BLaER1 (cell line): ENCODE results near the gene ZNF324.
A peak's percentile ranks its signal among the peaks of the same experiment; 100 is the strongest.
"Not testable (repeated sequence)": the region's sequence is repeated elsewhere in the genome, so short reads cannot be mapped to it uniquely, and the experiment has no call there.

ENCODE experiments used
- H3K27ac ChIP-seq: shearing (Covaris generic); formaldehyde crosslinking; 2 replicates; pipeline ENCODE4 v1.8.1; 2022
- H3K27me3 ChIP-seq: shearing (Covaris generic); formaldehyde crosslinking; 2 replicates; pipeline ENCODE4 v1.8.1; 2022
- H3K36me3 ChIP-seq: shearing (Covaris generic); formaldehyde crosslinking; 2 replicates; pipeline ENCODE4 v1.8.1; 2022
- H3K4me1 ChIP-seq: shearing (Covaris generic); formaldehyde crosslinking; 2 replicates; pipeline ENCODE4 v1.8.1; 2022
- H3K4me2 ChIP-seq: shearing (Covaris generic); formaldehyde crosslinking; 2 replicates; pipeline ENCODE4 v1.8.1; 2022
- H3K4me3 ChIP-seq: shearing (Covaris generic); formaldehyde crosslinking; 2 replicates; pipeline ENCODE4 v1.8.1; 2022
- H3K9ac ChIP-seq: shearing (Covaris generic); formaldehyde crosslinking; 2 replicates; pipeline ENCODE4 v1.8.1; 2022
- H3K9me3 ChIP-seq: shearing (Covaris generic); formaldehyde crosslinking; 2 replicates; pipeline ENCODE4 v1.8.1; 2022
- H4K20me1 ChIP-seq: shearing (Covaris generic); formaldehyde crosslinking; 2 replicates; pipeline ENCODE4 v1.8.1; 2022
- Cebpa-rat ChIP-seq: shearing (Covaris generic); IDR thresholded peaks from 2 replicates; pipeline ENCODE4 v1.8.1; 2022

The ZNF324 gene

GRCh38 chr19:58466760-58467589, at the start of gene ZNF324:
ZNF324 (plus strand) TSS chr19:58467080; CDS start chr19:58469186, 2,106 bp downstream.
- peak within 1 kb of the TSS; percentile 94 for H3K4me3 ChIP-seq
- no peak for TF ChIP-seq Cebpa-rat
- peaks cover 29% of the 10 kb centered on the region for H3K27me3 ChIP-seq
- peaks cover 27% of the 10 kb centered on the region for H3K36me3 ChIP-seq
- H4K20me1 ChIP-seq: peaks cover 29% of the 10 kb centered on the region
- no peaks in the 10 kb centered on the region for H3K9me3 ChIP-seq
- H3K4me1 ChIP-seq: peaks cover 18% of the 10 kb centered on the region
- H3K27ac ChIP-seq: peak within 1 kb of the TSS; percentile 55
- peak within 1 kb of the TSS; percentile 93 for H3K4me2 ChIP-seq
- H3K9ac ChIP-seq: peak within 1 kb of the TSS; percentile 78

- peaks cover 55% of the 10 kb centered on the region for H3K9me3 ChIP-seq
- H3K4me3 ChIP-seq: no peak overlapping the region
- peaks cover 33% of the 10 kb centered on the region for H3K36me3 ChIP-seq
- H3K4me1 ChIP-seq: no peaks in the 10 kb centered on the region
- H4K20me1 ChIP-seq: no peaks in the 10 kb centered on the region
- TF ChIP-seq Cebpa-rat: no peak
- H3K4me2 ChIP-seq: no peak overlapping the region
- H3K27me3 ChIP-seq: no peaks in the 10 kb centered on the region
- no peak overlapping the region for H3K27ac ChIP-seq
- no peak overlapping the region for H3K9ac ChIP-seq
Observed at GRCh38 chr19:58428617-58429016, 38.3 kb upstream of the ZNF324 start.

GRCh38 chr19:58429745-58430144, 37.1 kb upstream of the ZNF324 start:
- TF ChIP-seq Cebpa-rat: no peak
- Histone ChIP-seq H3K27me3 (no peaks in the 10 kb centered on the region), H3K4me2 (no peak overlapping the region), H3K27ac (no peak overlapping the region), H3K9ac (no peak overlapping the region), H3K4me3 (no peak overlapping the region), H3K9me3 (peaks cover 66% of the 10 kb centered on the region), H4K20me1 (no peaks in the 10 kb centered on the region), H3K36me3 (peaks cover 44% of the 10 kb centered on the region), H3K4me1 (no peaks in the 10 kb centered on the region)

GRCh38 chr19:58434217-58434616, 32.7 kb upstream of the ZNF324 start:
- H3K27me3 ChIP-seq: no peaks in the 10 kb centered on the region

GRCh38 chr19:58439576-58440554, 27.0 kb upstream of the ZNF324 start, which contains the start of gene ZNF132:
ZNF132 (minus strand) TSS chr19:58440153; CDS start chr19:58439821, 332 bp downstream.
- Histone ChIP-seq H3K4me2 (no peak within 1 kb of the TSS), H3K27ac (no peak within 1 kb of the TSS), H3K9ac (no peak within 1 kb of the TSS), H3K27me3 (no peaks in the 10 kb centered on the region), H3K36me3 (peaks cover 1% of the 10 kb centered on the region; the same call in 1 of the 2 replicates), H3K4me3 (no peak within 1 kb of the TSS), H3K4me1 (no peaks in the 10 kb centered on the region), H4K20me1 (no peaks in the 10 kb centered on the region), H3K9me3 (peaks cover 64% of the 10 kb centered on the region)
- no peak for TF ChIP-seq Cebpa-rat

More at GRCh38 chr19:58434217-58434616, 32.7 kb upstream of the ZNF324 start:
- Histone ChIP-seq H3K4me2 (no peak overlapping the region), H3K9me3 (peaks cover 67% of the 10 kb centered on the region), H3K4me3 (no peak overlapping the region), H4K20me1 (no peaks in the 10 kb centered on the region), H3K4me1 (no peaks in the 10 kb centered on the region), H3K9ac (no peak overlapping the region), H3K27ac (no peak overlapping the region), H3K36me3 (peaks cover 38% of the 10 kb centered on the region)
- TF ChIP-seq Cebpa-rat: no peak

- Histone ChIP-seq H3K4me2 (no peak overlapping the region), H3K4me1 (no peaks in the 10 kb centered on the region), H3K36me3 (no peaks in the 10 kb centered on the region), H3K27ac (no peak overlapping the region), H3K27me3 (no peaks in the 10 kb centered on the region), H4K20me1 (no peaks in the 10 kb centered on the region), H3K9ac (no peak overlapping the region), H3K9me3 (peaks cover 57% of the 10 kb centered on the region), H3K4me3 (no peak overlapping the region)
- TF ChIP-seq Cebpa-rat: no peak
Observed at GRCh38 chr19:58440556-58440955, 26.3 kb upstream of the ZNF324 start.

- not testable (repeated sequence) for H3K27me3 ChIP-seq, H3K27ac ChIP-seq, H3K4me2 ChIP-seq, H3K4me3 ChIP-seq, H4K20me1 ChIP-seq, H3K4me1 ChIP-seq, H3K36me3 ChIP-seq, H3K9ac ChIP-seq
- peaks cover 74% of the 10 kb centered on the region for H3K9me3 ChIP-seq
Observed at GRCh38 chr19:58442986-58443385, 23.9 kb upstream of the ZNF324 start.

GRCh38 chr19:58448860-58449259, 18.0 kb upstream of the ZNF324 start:
- Histone ChIP-seq H3K4me3 (peak overlapping the region; percentile 30), H3K9me3 (peaks cover 52% of the 10 kb centered on the region), H3K4me1 (peaks cover 18% of the 10 kb centered on the region), H3K27me3 (peaks cover 22% of the 10 kb centered on the region)
- H3K27ac ChIP-seq, H3K36me3 ChIP-seq, H4K20me1 ChIP-seq, H3K4me2 ChIP-seq, H3K9ac ChIP-seq: not testable (repeated sequence)

GRCh38 chr19:58449980-58450379, 16.9 kb upstream of the ZNF324 start:
- Histone ChIP-seq H3K27me3 (peaks cover 22% of the 10 kb centered on the region), H3K9me3 (peaks cover 47% of the 10 kb centered on the region)
- H3K27ac ChIP-seq: not testable (repeated sequence)

More at GRCh38 chr19:58449980-58450379, 16.9 kb upstream of the ZNF324 start:
- H3K4me3 ChIP-seq, H4K20me1 ChIP-seq, H3K4me2 ChIP-seq, H3K9ac ChIP-seq: not testable (repeated sequence)
- H3K4me1 ChIP-seq: peaks cover 18% of the 10 kb centered on the region
- H3K36me3 ChIP-seq: peaks cover 15% of the 10 kb centered on the region; the same call in 1 of the 2 replicates
